NT2/D1 (cell line): Measurements from ENCODE around the gene SLC16A5.
A peak's percentile ranks its signal among the peaks of the same experiment; 100 is the strongest.
"Not testable (repeated sequence)": the region's sequence is repeated elsewhere in the genome, so short reads cannot be mapped to it uniquely, and the experiment has no call there.

Source experiments
- DNase-seq: peaks from one replicate; pipeline ENCODE4 v3.0.0-alpha.2; 2011; ENCODE audit warnings: low read depth, low spot score
- H3K27me3 ChIP-seq: 2 replicates; pipeline ENCODE4 v1.6.0; 2011; ENCODE audit warnings: mild to moderate bottlenecking; ENCODE audit not compliant: insufficient read length, insufficient read depth
- H3K36me3 ChIP-seq: 2 replicates; pipeline ENCODE4 v1.6.1; 2011; ENCODE audit warnings: mild to moderate bottlenecking, low read length, mixed read lengths; ENCODE audit not compliant: insufficient read depth, insufficient read length
- H3K4me1 ChIP-seq: 2 replicates; pipeline ENCODE4 v1.5.1; 2011; ENCODE audit not compliant: insufficient read depth, insufficient read length
- H3K4me3 ChIP-seq: 2 replicates; pipeline ENCODE4 v1.5.1; 2011; ENCODE audit warnings: low read depth; ENCODE audit not compliant: insufficient read length
- H3K9ac ChIP-seq: 2 replicates; pipeline ENCODE4 v1.6.0; 2011; ENCODE audit warnings: low read depth; ENCODE audit not compliant: insufficient read length
- H3K9me3 ChIP-seq: 2 replicates; pipeline ENCODE4 v1.5.1; 2011; ENCODE audit warnings: mild to moderate bottlenecking, low read length; ENCODE audit not compliant: insufficient read depth
- SUZ12 ChIP-seq: IDR thresholded peaks from 2 replicates; pipeline ENCODE4 v1.6.1; 2011; ENCODE audit not compliant: insufficient read length, insufficient read depth; ENCODE audit errors: extremely low read depth
- YY1 ChIP-seq: IDR thresholded peaks from 2 replicates; pipeline ENCODE4 v1.6.1; 2011; ENCODE audit not compliant: insufficient read length, insufficient read depth
- ZNF274 ChIP-seq: IDR thresholded peaks from 2 replicates; pipeline ENCODE4 v1.6.1; 2011; ENCODE audit warnings: mild to moderate bottlenecking, low read depth, low read length

Gene SLC16A5

DNA sequence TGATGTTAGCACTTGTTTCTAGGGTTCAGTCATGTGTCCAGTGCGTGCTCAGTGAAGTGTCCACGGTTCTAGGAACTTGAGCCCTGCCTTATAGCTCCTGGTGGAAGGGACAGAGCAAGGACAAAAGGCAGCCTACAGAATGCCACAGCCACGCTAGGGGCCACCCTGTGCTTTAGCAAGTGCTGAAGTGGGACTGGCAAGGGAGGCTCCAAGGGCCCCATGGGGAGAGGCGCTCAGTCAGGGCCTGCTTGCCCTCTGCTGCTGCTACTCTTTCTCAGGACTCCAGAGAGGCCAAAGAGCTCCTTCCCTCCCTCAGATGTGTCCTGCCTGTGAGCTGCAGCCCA, 37.0 kb downstream of the SLC16A5 start:
- H3K27me3 ChIP-seq = no peaks in the 10 kb centered on the region
- peaks cover 4% of the 10 kb centered on the region for H3K4me1 ChIP-seq
- H3K9ac ChIP-seq = no peak overlapping the region
- TF ChIP-seq YY1 (no peak), SUZ12 (no peak), ZNF274 (no peak)
- peaks cover 16% of the 10 kb centered on the region for H3K36me3 ChIP-seq
- H3K4me3 ChIP-seq = no peak overlapping the region
- no peak for DNase-seq
- H3K9me3 ChIP-seq = no peaks in the 10 kb centered on the region

DNA sequence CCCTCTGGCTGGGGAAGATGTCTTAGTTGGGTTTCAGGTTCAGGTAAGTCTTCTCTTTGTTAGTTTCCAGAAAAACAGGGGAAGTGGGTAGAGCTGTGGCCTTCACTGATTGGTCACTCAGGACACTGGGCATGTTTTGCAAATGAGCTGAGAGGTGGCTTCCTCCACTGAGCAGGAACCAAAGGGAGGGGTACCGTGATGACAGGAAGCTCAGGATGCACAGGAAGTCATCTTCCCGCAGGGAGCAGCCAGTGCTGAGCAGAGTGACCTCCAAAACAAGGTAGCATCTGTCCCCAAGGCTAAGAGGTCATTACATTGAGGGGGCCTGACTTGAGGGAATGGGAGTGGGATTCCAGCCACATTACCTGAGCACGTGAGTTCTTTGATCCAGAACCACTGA, 38.2 kb downstream of the SLC16A5 start:
- Histone ChIP-seq H3K9me3 (no peaks in the 10 kb centered on the region), H3K4me1 (peaks cover 12% of the 10 kb centered on the region), H3K36me3 (peaks cover 24% of the 10 kb centered on the region), H3K9ac (no peak overlapping the region), H3K4me3 (no peak overlapping the region), H3K27me3 (no peaks in the 10 kb centered on the region)
- no peak for DNase-seq
- no peak for TF ChIP-seq ZNF274
- no peak for TF ChIP-seq SUZ12
- TF ChIP-seq YY1 = no peak

GRCh38 chr17:75126954-75127353, 39.2 kb downstream of the SLC16A5 start:
- Histone ChIP-seq H3K4me3 (no peak overlapping the region), H3K36me3 (peaks cover 24% of the 10 kb centered on the region), H3K9me3 (no peaks in the 10 kb centered on the region), H3K9ac (no peak overlapping the region), H3K27me3 (no peaks in the 10 kb centered on the region), H3K4me1 (peaks cover 12% of the 10 kb centered on the region)
- TF ChIP-seq ZNF274 (no peak), SUZ12 (no peak), YY1 (no peak)
- DNase-seq = no peak

GRCh38 chr17:75127936-75128335, 40.2 kb downstream of the SLC16A5 start:
- not testable (repeated sequence) for H3K4me3 ChIP-seq, H3K27me3 ChIP-seq, H3K9me3 ChIP-seq, H3K9ac ChIP-seq, DNase-seq
- peaks cover 28% of the 10 kb centered on the region for H3K36me3 ChIP-seq
- H3K4me1 ChIP-seq = peaks cover 12% of the 10 kb centered on the region

DNA sequence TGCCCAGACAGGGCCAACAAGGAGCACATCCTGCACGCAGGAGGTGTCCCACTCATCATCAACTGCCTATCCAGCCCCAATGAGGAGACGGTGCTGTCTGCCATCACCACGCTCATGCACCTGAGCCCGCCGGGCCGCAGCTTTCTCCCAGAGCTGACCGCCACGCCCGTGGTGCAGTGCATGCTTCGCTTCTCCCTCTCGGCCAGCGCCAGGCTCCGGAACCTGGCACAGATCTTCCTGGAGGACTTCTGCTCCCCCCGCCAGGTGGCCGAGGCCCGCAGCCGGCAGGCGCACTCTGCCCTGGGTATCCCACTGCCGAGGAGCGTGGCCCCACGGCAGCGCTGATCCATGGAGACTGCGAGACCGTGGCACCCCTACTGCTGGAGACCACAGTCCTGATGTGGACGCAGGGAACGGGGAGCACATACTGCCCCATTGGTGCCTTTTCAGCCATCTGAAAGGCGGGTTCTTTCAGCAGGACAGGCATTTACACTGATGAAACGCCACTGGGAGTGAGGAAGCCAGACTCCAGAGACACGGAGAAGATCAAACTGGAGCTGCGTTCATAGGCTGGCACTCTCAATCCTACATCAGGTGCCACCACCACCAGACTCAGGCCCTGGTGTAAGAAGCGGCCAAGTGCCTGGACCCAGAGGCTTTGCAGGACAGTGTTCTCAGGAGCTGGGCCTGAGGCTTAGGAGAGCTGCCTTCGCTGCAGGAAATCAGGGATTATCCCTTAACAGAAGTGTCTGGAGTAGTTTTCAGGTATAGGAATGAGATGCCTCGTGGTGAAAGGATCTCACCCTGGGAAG, 41.1 kb downstream of the SLC16A5 start:
- H3K4me1 ChIP-seq = peaks cover 12% of the 10 kb centered on the region
- H3K36me3 ChIP-seq = peaks cover 28% of the 10 kb centered on the region
- H3K4me3 ChIP-seq = no peak overlapping the region
- H3K9ac ChIP-seq = peak overlapping the region; percentile 37
- TF ChIP-seq SUZ12 (no peak), YY1 (no peak), ZNF274 (no peak)
- H3K27me3 ChIP-seq = no peaks in the 10 kb centered on the region
- DNase-seq = no peak
- no peaks in the 10 kb centered on the region for H3K9me3 ChIP-seq

DNA sequence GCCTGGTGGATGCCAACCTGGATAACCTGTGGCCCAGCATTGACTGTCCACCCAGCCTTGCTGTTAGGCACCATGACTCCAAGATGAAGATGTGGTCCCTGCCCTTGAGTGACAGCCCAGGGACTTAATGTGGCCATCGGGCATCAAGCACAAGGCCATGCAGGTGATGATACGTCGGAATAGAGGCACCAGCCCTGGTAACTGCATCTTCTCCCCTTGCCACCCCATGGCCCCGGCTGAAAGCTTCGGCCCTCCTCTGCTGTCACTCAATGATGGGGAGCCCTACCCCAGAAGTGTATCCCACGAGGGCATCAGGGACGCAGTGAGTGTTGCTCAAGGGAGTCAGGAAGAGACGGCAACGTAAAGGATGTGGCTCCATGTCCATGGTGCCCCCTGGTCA, 41.8 kb downstream of the SLC16A5 start:
- DNase-seq = no peak

GRCh38 chr17:75130059-75130631, 42.4 kb downstream of the SLC16A5 start:
- no peaks in the 10 kb centered on the region for H3K27me3 ChIP-seq
- peaks cover 38% of the 10 kb centered on the region for H3K36me3 ChIP-seq
- TF ChIP-seq ZNF274 = no peak
- no peak for TF ChIP-seq YY1
- no peak for TF ChIP-seq SUZ12
- peak overlapping the region; percentile 92 for H3K9ac ChIP-seq
- H3K9me3 ChIP-seq = no peaks in the 10 kb centered on the region
- peaks cover 12% of the 10 kb centered on the region for H3K4me1 ChIP-seq
- DNase-seq = no peak
- H3K4me3 ChIP-seq = peak overlapping the region; percentile 76

More for the DNA sequence above, 41.8 kb downstream of the SLC16A5 start:
- peaks cover 12% of the 10 kb centered on the region for H3K4me1 ChIP-seq
- peaks cover 33% of the 10 kb centered on the region for H3K36me3 ChIP-seq
- H3K27me3 ChIP-seq = no peaks in the 10 kb centered on the region
- H3K4me3 ChIP-seq = no peak overlapping the region
- no peaks in the 10 kb centered on the region for H3K9me3 ChIP-seq
- TF ChIP-seq SUZ12 = no peak
- TF ChIP-seq YY1 = no peak
- TF ChIP-seq ZNF274 = no peak
- no peak overlapping the region for H3K9ac ChIP-seq
